RWPE1 (cell line): ENCODE data around the gene ZNF74.
"Not testable (repeated sequence)": the region's sequence is repeated elsewhere in the genome, so short reads cannot be mapped to it uniquely, and the experiment has no call there.

Source experiments
- CTCF ChIA-PET: fragments of 350-600 bp; sonication (Branson Sonifier 250); formaldehyde crosslinking; extraction: SDS; loops from one replicate; lab custom pipeline; 2021; lab: Yijun Ruan, JAX
- POLR2A ChIA-PET: fragments of 400-600 bp; formaldehyde crosslinking; extraction: SDS; loops from one replicate; lab custom pipeline; 2020; ENCODE audit warnings: antibody characterized with exemption; ENCODE audit not compliant: low non-redundant PET; lab: Yijun Ruan, JAX
- DNase-seq: peaks from one replicate; pipeline ENCODE4 v3.0.0; 2012; ENCODE audit warnings: low spot score
- H3K27ac ChIP-seq: fragments of 450-650 bp; 2 replicates; pipeline ENCODE4 v1.5.1; 2017
- TF ChIP-seq, protein P1 (sequence below): fragments of 450-650 bp; conservative IDR thresholded peaks from 2 replicates; pipeline ENCODE4 v1.5.1; 2017; ENCODE audit warnings: low read depth, mild to moderate bottlenecking

ZNF74 gene

DNA sequence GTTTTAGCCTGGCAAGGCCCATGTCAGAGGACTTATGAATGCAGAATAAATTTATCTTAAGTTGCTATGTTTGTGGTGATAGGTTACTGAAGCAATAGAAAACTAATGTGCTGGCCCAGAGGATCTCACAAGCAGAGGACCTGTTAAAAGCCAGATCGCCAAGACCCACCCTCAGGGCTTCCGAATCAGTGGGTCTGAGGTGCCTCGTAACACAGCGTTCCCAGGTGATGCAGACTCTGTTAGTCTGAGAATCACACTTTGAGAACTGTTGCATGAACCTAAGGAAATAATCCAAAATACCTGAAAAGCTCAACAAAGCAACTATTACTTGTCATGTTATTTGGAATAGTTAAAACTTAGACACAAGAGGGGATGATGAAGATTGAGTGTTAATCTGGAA lies 50.4 kb downstream of the ZNF74 start:
- POLR2A ChIA-PET: no interaction called here

DNA sequence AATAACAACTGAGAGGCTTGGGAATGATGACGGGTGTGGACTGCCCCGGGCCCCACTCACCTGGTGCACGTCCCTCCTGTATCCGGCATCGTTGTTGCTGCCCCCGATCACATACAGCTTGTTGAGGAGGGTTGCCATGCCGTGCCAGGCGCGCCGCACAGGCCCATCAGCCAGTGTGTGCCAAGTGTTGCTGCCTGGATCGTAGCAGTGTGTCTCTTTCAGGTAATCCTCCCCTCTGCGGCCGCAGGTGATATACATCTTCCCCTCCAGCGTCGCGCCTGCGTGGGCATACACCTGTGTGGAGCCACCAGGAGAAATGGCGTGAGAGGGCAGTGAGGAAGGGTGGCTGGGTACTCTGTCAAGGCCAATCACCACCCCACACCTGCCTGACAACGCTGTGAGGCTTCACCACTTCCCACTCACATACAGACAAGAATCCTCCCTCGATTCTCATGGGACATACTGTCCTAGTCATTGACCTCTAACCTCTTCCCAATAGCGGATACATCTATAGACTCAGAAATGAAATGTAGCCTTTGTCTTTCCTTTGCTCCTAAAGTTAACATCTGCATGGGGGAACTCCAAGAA lies 52.5 kb downstream of the ZNF74 start:
- ChIA-PET CTCF (no interaction called here), POLR2A (no interaction called here)
- no peak for DNase-seq
- H3K27ac ChIP-seq: no peak overlapping the region
- TF ChIP-seq, protein P1, sequence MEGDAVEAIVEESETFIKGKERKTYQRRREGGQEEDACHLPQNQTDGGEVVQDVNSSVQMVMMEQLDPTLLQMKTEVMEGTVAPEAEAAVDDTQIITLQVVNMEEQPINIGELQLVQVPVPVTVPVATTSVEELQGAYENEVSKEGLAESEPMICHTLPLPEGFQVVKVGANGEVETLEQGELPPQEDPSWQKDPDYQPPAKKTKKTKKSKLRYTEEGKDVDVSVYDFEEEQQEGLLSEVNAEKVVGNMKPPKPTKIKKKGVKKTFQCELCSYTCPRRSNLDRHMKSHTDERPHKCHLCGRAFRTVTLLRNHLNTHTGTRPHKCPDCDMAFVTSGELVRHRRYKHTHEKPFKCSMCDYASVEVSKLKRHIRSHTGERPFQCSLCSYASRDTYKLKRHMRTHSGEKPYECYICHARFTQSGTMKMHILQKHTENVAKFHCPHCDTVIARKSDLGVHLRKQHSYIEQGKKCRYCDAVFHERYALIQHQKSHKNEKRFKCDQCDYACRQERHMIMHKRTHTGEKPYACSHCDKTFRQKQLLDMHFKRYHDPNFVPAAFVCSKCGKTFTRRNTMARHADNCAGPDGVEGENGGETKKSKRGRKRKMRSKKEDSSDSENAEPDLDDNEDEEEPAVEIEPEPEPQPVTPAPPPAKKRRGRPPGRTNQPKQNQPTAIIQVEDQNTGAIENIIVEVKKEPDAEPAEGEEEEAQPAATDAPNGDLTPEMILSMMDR: no peak

More for the DNA sequence above, 50.4 kb downstream of the ZNF74 start:
- H3K27ac ChIP-seq: no peak overlapping the region
- CTCF ChIA-PET: interaction anchor here (0.6 to 0.7 kb wide), 2 partner anchors 9 to 11 kb away, joined by 3 to 5 read pairs; no protein-coding TSS in a partner anchor
- DNase-seq: no peak
- TF ChIP-seq, protein P1: no peak

DNA sequence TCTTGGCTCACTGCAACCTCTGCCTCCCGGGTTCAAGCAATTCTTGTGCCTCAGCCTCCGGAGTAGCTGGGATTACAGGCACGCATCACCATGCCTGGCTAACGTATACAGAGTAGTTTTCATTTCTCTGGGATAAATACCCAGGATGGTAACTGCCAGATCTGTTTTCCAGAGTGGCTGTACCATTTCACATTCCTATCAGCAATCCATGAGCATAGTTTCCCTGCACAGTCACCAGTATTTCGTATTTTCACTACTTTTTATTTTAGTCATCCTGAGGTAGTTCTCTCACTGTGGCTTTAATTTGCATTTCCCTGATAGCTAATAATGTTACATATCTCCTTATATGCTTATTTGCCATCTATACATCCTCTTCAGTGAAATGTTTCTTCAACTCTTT lies 54.7 kb downstream of the ZNF74 start:
- ChIA-PET POLR2A (no interaction called here), CTCF (no interaction called here)

DNA sequence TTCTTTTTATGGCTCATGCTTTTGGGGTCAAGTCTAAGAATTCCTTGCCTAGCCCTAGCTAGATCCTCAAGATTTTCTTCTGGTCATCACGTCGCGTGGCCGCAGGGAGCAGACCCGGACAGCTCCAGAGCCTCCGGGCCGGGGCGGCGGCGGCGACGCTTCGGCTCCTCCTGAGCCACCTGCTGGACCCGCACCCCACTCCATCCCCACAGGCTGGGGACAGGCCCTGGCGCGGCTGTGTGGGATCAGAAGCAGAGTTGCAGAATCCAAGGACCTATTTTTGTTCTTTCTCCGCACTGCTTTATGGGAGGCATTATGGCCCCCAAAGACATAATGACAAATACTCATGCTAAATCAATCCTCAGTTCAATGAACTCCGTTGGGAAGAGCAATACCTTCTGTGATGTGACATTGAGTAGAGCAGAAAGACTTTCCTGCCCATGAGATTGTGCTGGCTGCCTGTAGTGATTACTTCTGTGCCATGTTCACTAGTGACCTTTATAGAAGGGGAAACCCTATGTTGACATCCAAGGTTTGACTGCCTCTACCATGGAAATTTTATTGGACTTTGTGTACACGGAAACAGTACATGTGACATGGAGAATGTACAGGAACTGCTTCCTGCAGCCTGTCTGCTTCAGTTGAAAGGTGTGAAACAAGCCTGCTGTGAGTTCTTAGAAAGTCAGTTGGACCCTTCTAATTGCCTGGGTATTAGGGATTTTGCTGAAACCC lies 56.0 kb downstream of the ZNF74 start:
- DNase-seq: no peak
- no peak overlapping the region for H3K27ac ChIP-seq
- ChIA-PET POLR2A (interaction anchor here (0.7 kb wide), 1 partner anchor 27 kb away, joined by 3 read pairs; no protein-coding TSS in a partner anchor), CTCF (no interaction called here)
- TF ChIP-seq, protein P1: no peak

More for the DNA sequence above, 54.7 kb downstream of the ZNF74 start:
- TF ChIP-seq, protein P1: no peak
- no peak overlapping the region for H3K27ac ChIP-seq
- no peak for DNase-seq

DNA sequence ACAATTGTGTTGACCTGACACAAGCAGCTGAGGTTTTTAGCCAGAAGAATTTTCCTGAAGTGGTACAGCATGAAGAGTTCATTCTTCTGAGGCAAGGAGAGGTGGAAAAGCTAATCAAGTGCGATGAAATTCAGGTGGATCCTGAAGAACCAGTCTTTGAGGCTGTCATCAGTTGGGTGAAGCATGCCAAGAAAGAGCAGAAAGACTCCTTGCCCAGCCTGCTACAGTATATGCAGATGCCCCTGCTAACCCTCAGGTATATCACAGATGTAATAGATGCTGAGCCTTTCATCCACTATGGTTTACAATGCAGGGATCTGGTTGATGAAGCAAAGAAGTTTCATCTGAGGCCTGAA lies 56.6 kb downstream of the ZNF74 start:
- POLR2A ChIA-PET: no interaction called here
- CTCF ChIA-PET: no interaction called here
- no peak overlapping the region for H3K27ac ChIP-seq
- DNase-seq: no peak
- TF ChIP-seq, protein P1: no peak

DNA sequence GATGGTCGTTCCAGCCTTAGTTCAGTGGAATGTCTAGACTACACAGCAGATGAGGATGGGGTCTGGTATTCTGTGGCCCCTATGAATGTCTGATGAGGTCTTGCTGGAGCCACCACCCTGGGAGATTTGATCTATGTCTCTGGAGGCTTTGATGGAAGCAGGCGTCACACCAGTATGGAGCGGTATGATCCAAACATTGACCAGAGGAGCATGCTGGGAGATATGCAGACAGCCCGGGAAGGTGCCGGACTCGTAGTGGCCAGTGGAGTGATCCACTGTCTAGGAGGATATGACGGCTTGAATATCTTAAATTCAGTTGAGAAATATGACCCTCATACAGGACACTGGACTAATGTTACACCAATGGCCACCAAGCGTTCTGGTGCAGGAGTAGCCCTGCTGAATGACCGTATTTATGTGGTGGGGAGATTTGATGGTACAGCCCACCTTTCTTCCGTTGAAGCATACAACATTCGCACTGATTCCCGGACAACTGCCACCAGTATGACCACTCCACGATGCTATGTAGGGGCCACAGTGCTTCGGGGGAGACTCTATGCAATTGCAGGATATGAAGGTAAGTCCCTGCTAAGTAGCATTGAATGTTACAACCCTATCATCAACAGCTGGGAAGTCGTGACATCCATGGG lies 57.3 kb downstream of the ZNF74 start:
- POLR2A ChIA-PET, H3K27ac ChIP-seq, CTCF ChIA-PET, DNase-seq: not testable (repeated sequence)
